Loucy (cell line): ENCODE results near the gene CTDSPL.

Experiments
- H2AFZ ChIP-seq: fragments of 200-600 bp; sonication (generic); 2 replicates; pipeline ENCODE4 v1.6.0; 2016; ENCODE audit warnings: antibody characterized with exemption, mild to moderate bottlenecking, low read length, moderate library complexity
- H3F3A ChIP-seq: fragments of 200-600 bp; 2 replicates; pipeline ENCODE4 v1.6.0; 2016; ENCODE audit warnings: antibody characterized with exemption, low read depth, mild to moderate bottlenecking
- H3K27me3 ChIP-seq: fragments of 200-600 bp; sonication (generic); 2 replicates; pipeline ENCODE4 v1.6.1; 2014; ENCODE audit warnings: low read length, mild to moderate bottlenecking; ENCODE audit not compliant: insufficient read depth, poor library complexity, severe bottlenecking
- H3K36me3 ChIP-seq: fragments of 200-600 bp; sonication (generic); 2 replicates; pipeline ENCODE4 v1.6.1; 2016; ENCODE audit warnings: low read length; ENCODE audit not compliant: insufficient read depth
- H3K4me1 ChIP-seq: fragments of 200-600 bp; sonication (generic); 2 replicates; pipeline ENCODE4 v1.5.1; 2014; ENCODE audit warnings: low read length, mild to moderate bottlenecking; ENCODE audit not compliant: insufficient read depth, poor library complexity, severe bottlenecking
- H3K4me2 ChIP-seq: fragments of 200-600 bp; sonication (generic); 2 replicates; pipeline ENCODE4 v1.6.0; 2014; ENCODE audit warnings: antibody characterized with exemption, low read length, low read depth, mild to moderate bottlenecking; ENCODE audit not compliant: poor library complexity, severe bottlenecking
- H3K4me3 ChIP-seq: fragments of 200-600 bp; sonication (generic); 2 replicates; pipeline ENCODE4 v1.5.1; 2014; ENCODE audit warnings: low read length, mild to moderate bottlenecking, mixed read lengths; ENCODE audit not compliant: poor library complexity, severe bottlenecking
- H3K79me2 ChIP-seq: fragments of 200-600 bp; sonication (generic); 2 replicates; pipeline ENCODE4 v1.6.1; 2014; ENCODE audit warnings: low read length; ENCODE audit not compliant: insufficient read depth
- H3K9ac ChIP-seq: fragments of 200-600 bp; sonication (generic); 2 replicates; pipeline ENCODE4 v1.6.0; 2014; ENCODE audit warnings: mild to moderate bottlenecking, low read depth, low read length, moderate library complexity; ENCODE audit not compliant: poor library complexity, severe bottlenecking
- H3K9me2 ChIP-seq: fragments of 200-600 bp; sonication (generic); replicated peaks from 2 replicates; pipeline ENCODE4 v1.6.1; 2016; ENCODE audit warnings: low read depth, low read length, mixed read lengths
- H3K9me3 ChIP-seq: fragments of 200-600 bp; sonication (generic); 2 replicates; pipeline ENCODE4 v1.6.1; 2014; ENCODE audit warnings: mild to moderate bottlenecking, antibody characterized with exemption, low read length, low read depth; ENCODE audit not compliant: insufficient read depth
- H4K20me1 ChIP-seq: fragments of 200-600 bp; sonication (generic); 2 replicates; pipeline ENCODE4 v1.6.0; 2014; ENCODE audit warnings: antibody characterized with exemption, low read length, mild to moderate bottlenecking; ENCODE audit not compliant: insufficient read depth, poor library complexity, severe bottlenecking
- EZH2phosphoT487 ChIP-seq: fragments of 200-600 bp; IDR thresholded peaks from 2 replicates; pipeline ENCODE4 v1.6.1; 2018; ENCODE audit warnings: antibody characterized with exemption, mild to moderate bottlenecking, moderate library complexity, borderline replicate concordance
- TF ChIP-seq, protein P1 (sequence below): fragments of 200-600 bp; sonication (generic); conservative IDR thresholded peaks from 2 replicates; pipeline ENCODE4 v1.5.1; 2014; ENCODE audit warnings: mild to moderate bottlenecking, antibody characterized with exemption, low read length

The CTDSPL gene

DNA sequence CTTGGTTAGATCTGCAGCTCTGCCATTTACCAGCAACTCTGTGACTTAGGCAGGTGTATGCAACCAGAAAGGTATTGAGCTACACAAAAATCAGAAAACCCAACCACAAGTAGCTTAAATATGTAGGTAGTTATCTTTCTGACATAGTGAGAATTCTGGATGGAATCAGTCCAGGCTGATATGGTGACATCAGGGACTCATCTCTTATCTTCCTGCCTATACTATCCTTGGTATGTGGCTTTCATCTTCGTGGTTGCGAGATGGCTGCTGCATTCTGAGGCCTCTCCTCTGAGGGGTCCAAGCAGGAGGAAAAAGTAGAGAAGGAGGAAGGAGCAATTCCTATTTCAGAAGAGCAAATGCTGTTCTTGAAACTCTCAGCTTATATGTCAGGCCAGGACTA is 40.0 kb downstream of the CTDSPL start:
- Histone ChIP-seq H3K79me2 (no peaks in the 10 kb centered on the region), H2AFZ (no peak overlapping the region), H3K4me2 (peak overlapping the region; percentile 35), H3K9me3 (no peaks in the 10 kb centered on the region), H3K9me2 (no peaks in the 10 kb centered on the region), H3F3A (peaks cover 3% of the 10 kb centered on the region; the same call in 1 of the 2 replicates), H4K20me1 (no peaks in the 10 kb centered on the region), H3K4me3 (no peak overlapping the region), H3K9ac (no peak overlapping the region), H3K36me3 (no peaks in the 10 kb centered on the region), H3K4me1 (peaks cover 93% of the 10 kb centered on the region), H3K27me3 (no peaks in the 10 kb centered on the region)
- TF ChIP-seq, protein P1, sequence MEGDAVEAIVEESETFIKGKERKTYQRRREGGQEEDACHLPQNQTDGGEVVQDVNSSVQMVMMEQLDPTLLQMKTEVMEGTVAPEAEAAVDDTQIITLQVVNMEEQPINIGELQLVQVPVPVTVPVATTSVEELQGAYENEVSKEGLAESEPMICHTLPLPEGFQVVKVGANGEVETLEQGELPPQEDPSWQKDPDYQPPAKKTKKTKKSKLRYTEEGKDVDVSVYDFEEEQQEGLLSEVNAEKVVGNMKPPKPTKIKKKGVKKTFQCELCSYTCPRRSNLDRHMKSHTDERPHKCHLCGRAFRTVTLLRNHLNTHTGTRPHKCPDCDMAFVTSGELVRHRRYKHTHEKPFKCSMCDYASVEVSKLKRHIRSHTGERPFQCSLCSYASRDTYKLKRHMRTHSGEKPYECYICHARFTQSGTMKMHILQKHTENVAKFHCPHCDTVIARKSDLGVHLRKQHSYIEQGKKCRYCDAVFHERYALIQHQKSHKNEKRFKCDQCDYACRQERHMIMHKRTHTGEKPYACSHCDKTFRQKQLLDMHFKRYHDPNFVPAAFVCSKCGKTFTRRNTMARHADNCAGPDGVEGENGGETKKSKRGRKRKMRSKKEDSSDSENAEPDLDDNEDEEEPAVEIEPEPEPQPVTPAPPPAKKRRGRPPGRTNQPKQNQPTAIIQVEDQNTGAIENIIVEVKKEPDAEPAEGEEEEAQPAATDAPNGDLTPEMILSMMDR: no peak
- TF ChIP-seq EZH2phosphoT487: no peak

DNA sequence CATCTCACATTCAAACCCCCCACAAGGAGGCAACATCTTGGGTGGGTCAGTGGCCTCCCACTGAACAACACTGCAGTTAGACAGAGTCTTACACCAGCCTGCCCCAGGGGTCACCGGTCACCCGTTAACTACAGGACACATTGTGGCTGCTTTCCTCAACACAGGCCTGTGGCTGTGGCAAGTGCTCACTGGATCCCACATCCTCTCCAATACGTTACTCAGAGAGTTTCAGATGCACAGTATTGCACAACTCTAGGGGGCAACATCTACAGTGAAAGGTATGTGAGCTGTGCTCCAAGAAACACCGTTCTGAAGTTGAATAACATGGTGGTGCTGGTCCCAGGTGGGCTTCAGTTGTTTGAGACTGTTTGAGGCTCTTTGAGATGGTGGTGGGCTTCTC is 41.0 kb downstream of the CTDSPL start:
- H3K27me3 ChIP-seq: no peaks in the 10 kb centered on the region
- H2AFZ ChIP-seq: no peak overlapping the region
- H3K79me2 ChIP-seq: no peaks in the 10 kb centered on the region
- no peaks in the 10 kb centered on the region for H3K9me2 ChIP-seq
- peak overlapping the region; percentile 35 for H3K4me2 ChIP-seq
- peak overlapping the region; percentile 12 for H3K9ac ChIP-seq
- H3K4me1 ChIP-seq: peaks cover 94% of the 10 kb centered on the region
- peaks cover 12% of the 10 kb centered on the region for H3F3A ChIP-seq
- H3K36me3 ChIP-seq: no peaks in the 10 kb centered on the region
- TF ChIP-seq, protein P1: peak; percentile 56
- no peak for TF ChIP-seq EZH2phosphoT487
- H3K4me3 ChIP-seq: no peak overlapping the region
- no peaks in the 10 kb centered on the region for H3K9me3 ChIP-seq
- no peaks in the 10 kb centered on the region for H4K20me1 ChIP-seq

DNA sequence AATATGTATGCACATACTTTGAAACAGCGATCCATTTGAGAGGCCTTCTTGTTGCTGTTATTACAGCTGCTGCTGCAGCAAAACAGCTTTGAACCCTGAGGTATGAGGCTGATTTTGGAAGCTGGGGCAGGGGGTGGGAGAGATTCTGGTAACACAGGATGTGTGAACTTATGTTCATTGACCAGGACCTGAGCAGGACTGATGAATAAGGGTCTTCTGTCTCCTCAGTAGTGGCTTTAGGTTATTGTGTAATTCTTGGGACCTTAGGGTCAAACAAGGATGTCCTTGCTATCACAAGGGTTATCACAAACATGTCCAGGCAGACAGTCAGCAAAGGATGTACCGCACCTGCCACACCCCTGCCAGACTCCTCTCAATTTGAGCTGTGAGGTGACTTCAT is 41.6 kb downstream of the CTDSPL start:
- TF ChIP-seq EZH2phosphoT487: no peak
- TF ChIP-seq, protein P1: no peak
- H2AFZ ChIP-seq: no peak overlapping the region
- peak overlapping the region; percentile 12 for H3K9ac ChIP-seq
- H3K36me3 ChIP-seq: no peaks in the 10 kb centered on the region
- no peaks in the 10 kb centered on the region for H3K27me3 ChIP-seq
- no peaks in the 10 kb centered on the region for H3K9me3 ChIP-seq
- H3F3A ChIP-seq: peaks cover 13% of the 10 kb centered on the region
- H3K4me3 ChIP-seq: no peak overlapping the region
- no peaks in the 10 kb centered on the region for H4K20me1 ChIP-seq
- peak overlapping the region; percentile 35 for H3K4me2 ChIP-seq
- H3K4me1 ChIP-seq: peaks cover 92% of the 10 kb centered on the region
- H3K9me2 ChIP-seq: no peaks in the 10 kb centered on the region
- no peaks in the 10 kb centered on the region for H3K79me2 ChIP-seq
